ENCODE results near the gene LRRC1. TPM values are rescaled to one million over a fixed set of nuclear protein-coding genes. Genes with fewer than 3 reads are reported as not detected.

LRRC1 gene
- polyA plus RNA-seq, 4 donors, result 21.8 to 41.2 (median 35.4) TPM

DNA sequence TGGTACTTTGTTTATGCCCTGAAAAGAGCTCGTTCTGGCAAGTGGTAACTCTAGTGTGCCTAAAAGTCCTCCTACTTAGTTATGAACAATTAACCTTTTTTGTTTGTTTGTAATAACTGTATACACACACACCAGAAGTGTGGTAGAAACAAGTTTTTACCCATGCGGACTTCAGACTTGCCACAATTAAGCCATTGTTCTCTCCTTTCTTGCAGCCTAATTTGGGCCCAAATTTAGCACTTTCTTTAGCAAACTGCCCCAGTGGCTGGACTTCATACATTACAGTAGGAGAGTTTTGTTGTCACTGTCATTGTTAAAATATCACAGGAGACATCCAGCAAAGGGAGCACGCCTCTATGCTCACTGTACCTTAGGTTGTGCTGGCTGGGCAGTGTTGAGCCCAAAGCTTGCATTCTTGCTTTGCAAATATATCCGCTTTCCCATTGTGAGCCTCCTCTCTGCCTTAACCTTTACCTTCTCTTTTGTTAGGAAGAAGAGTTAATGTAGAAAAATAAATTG is 53.0 kb downstream of the LRRC1 start:
- Histone ChIP-seq H3K36me3 (ENCODE audit: control insufficient read depth in 3 of 3, insufficient read depth in 2 of 3, low read depth in 1 of 3, low read length in 3 of 3) (peaks cover 0 to 7% (median 0%) of the 10 kb centered on the region in 3 donors), H3K9me3 (ENCODE audit: control insufficient read depth in 2 of 2, insufficient read depth in 1 of 2, low read depth in 1 of 2, low read length in 1 of 2) (peaks cover 0 to 2% of the 10 kb centered on the region in 2 donors), H3K27ac (ENCODE audit: low read depth in 1 of 3, low read length in 2 of 3) (no peak overlapping the region), H3K4me1 (ENCODE audit: control insufficient read depth in 3 of 3, insufficient read depth in 2 of 3, low read depth in 1 of 3, low read length in 2 of 3) (no peaks in the 10 kb centered on the region), H3K27me3 (ENCODE audit: control insufficient read depth in 3 of 3, insufficient read depth in 3 of 3, low read length in 3 of 3) (no peaks in the 10 kb centered on the region), H3K4me3 (ENCODE audit: low read depth in 1 of 3, low read length in 3 of 3) (no peak overlapping the region)
- DNase-seq, result no peak
- no peak for FAIRE-seq
- WGBS, 3 donors, result 72 to 84% (median 82%) methylated on average over 4 of the region's 4 CpGs

DNA sequence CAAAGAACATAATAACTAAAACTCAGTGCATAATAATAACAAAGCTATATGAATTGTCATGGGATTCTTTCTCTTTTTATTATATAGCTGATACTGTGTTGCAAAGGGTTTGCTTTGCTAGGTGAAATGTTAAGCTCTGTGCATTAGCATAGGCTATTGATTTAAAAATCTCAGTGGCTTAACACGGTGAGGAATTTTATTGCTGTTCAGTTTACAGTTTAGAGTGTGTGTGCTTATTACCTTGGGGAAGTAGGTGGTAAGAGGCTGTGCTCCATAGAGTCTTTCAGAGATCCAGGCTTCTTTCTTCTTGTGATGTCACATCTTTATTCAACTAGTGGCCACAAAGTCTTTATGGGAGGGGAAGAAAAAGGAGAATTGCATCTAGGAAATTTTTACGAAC is 55.7 kb downstream of the LRRC1 start:
- 58 to 79% (median 72%) methylated on average over 2 of the region's 2 CpGs for WGBS, 3 donors

DNA sequence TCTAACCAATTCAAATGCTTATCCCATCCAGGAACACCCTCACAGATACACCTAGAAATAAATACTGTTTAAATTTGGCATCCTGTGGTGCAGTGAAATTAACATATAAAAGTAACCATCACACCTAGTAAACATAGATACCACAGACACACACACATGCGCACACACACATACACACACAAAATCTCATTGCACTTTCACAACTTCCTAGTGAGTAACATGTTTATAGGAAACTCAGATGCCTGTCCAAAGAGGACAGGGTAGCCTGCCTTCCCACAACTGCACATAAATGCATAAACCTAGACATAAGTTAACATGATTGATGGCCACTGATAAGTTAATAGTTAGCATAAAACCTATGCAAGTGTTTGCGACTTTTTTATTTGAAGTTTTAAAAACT is 56.8 kb downstream of the LRRC1 start:
- FAIRE-seq, result no peak
- DNase-seq, result no peak
- Histone ChIP-seq H3K27me3 (ENCODE audit: control insufficient read depth in 3 of 3, insufficient read depth in 3 of 3, low read length in 3 of 3) (no peaks in the 10 kb centered on the region), H3K27ac (ENCODE audit: low read depth in 1 of 3, low read length in 2 of 3) (no peak overlapping the region), H3K4me1 (ENCODE audit: control insufficient read depth in 3 of 3, insufficient read depth in 2 of 3, low read depth in 1 of 3, low read length in 2 of 3) (peaks cover 7 to 15% (median 10%) of the 10 kb centered on the region in 3 donors), H3K9me3 (ENCODE audit: control insufficient read depth in 2 of 2, insufficient read depth in 1 of 2, low read depth in 1 of 2, low read length in 1 of 2) (peaks cover 0 to 3% of the 10 kb centered on the region in 2 donors), H3K36me3 (ENCODE audit: control insufficient read depth in 3 of 3, insufficient read depth in 2 of 3, low read depth in 1 of 3, low read length in 3 of 3) (peaks cover 0 to 2% (median 0%) of the 10 kb centered on the region in 3 donors), H3K4me3 (ENCODE audit: low read depth in 1 of 3, low read length in 3 of 3) (no peak overlapping the region)
- WGBS, 3 donors, result 92 to 97% (median 94%) methylated on average over 2 of the region's 2 CpGs

More for the DNA sequence above, 55.7 kb downstream of the LRRC1 start:
- no peak overlapping the region for H3K4me3 ChIP-seq (ENCODE audit: low read depth in 1 of 3, low read length in 3 of 3)
- H3K4me1 ChIP-seq (ENCODE audit: control insufficient read depth in 3 of 3, insufficient read depth in 2 of 3, low read depth in 1 of 3, low read length in 2 of 3), result peaks cover 3 to 11% (median 7%) of the 10 kb centered on the region in 3 donors
- peaks cover 0 to 3% of the 10 kb centered on the region in 2 donors for H3K9me3 ChIP-seq (ENCODE audit: control insufficient read depth in 2 of 2, insufficient read depth in 1 of 2, low read depth in 1 of 2, low read length in 1 of 2)
- no peaks in the 10 kb centered on the region for H3K27me3 ChIP-seq (ENCODE audit: control insufficient read depth in 3 of 3, insufficient read depth in 3 of 3, low read length in 3 of 3)
- H3K27ac ChIP-seq (ENCODE audit: low read depth in 1 of 3, low read length in 2 of 3), result no peak overlapping the region
- DNase-seq (no peak), FAIRE-seq (no peak)
- H3K36me3 ChIP-seq (ENCODE audit: control insufficient read depth in 3 of 3, insufficient read depth in 2 of 3, low read depth in 1 of 3, low read length in 3 of 3), result peaks cover 0 to 4% (median 0%) of the 10 kb centered on the region in 3 donors

DNA sequence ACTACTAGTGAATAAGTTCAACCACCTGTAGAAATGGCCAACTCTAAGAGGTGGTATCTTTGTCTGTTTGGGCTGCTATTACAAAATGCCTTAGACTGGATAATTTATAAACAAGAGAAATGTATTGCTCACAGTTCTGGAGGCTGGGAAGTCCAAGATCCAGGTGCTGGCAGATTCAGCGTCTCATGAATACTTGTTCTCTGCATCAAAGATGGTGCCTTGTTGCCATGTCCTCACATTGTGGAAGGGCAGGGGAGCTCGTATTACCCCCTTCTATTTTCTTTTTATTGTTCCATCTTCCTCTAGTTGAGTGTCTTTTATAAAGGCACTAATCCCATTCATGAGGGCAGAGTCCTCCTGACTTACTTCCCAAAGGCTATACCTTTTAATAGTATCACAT is 58.0 kb downstream of the LRRC1 start:
- Histone ChIP-seq H3K36me3 (ENCODE audit: control insufficient read depth in 3 of 3, insufficient read depth in 2 of 3, low read depth in 1 of 3, low read length in 3 of 3) (peaks cover 0 to 2% (median 0%) of the 10 kb centered on the region in 3 donors), H3K4me3 (ENCODE audit: low read depth in 1 of 3, low read length in 3 of 3) (no peak overlapping the region), H3K27me3 (ENCODE audit: control insufficient read depth in 3 of 3, insufficient read depth in 3 of 3, low read length in 3 of 3) (no peaks in the 10 kb centered on the region), H3K4me1 (ENCODE audit: control insufficient read depth in 3 of 3, insufficient read depth in 2 of 3, low read depth in 1 of 3, low read length in 2 of 3) (peaks cover 7 to 17% (median 11%) of the 10 kb centered on the region in 3 donors), H3K9me3 (ENCODE audit: control insufficient read depth in 2 of 2, insufficient read depth in 1 of 2, low read depth in 1 of 2, low read length in 1 of 2) (peaks cover 0 to 3% of the 10 kb centered on the region in 2 donors), H3K27ac (ENCODE audit: low read depth in 1 of 3, low read length in 2 of 3) (no peak overlapping the region)
- WGBS, 3 donors, result 70 to 95% (median 83%) methylated on average over 2 of the region's 2 CpGs
- DNase-seq (no peak), FAIRE-seq (no peak)

DNA sequence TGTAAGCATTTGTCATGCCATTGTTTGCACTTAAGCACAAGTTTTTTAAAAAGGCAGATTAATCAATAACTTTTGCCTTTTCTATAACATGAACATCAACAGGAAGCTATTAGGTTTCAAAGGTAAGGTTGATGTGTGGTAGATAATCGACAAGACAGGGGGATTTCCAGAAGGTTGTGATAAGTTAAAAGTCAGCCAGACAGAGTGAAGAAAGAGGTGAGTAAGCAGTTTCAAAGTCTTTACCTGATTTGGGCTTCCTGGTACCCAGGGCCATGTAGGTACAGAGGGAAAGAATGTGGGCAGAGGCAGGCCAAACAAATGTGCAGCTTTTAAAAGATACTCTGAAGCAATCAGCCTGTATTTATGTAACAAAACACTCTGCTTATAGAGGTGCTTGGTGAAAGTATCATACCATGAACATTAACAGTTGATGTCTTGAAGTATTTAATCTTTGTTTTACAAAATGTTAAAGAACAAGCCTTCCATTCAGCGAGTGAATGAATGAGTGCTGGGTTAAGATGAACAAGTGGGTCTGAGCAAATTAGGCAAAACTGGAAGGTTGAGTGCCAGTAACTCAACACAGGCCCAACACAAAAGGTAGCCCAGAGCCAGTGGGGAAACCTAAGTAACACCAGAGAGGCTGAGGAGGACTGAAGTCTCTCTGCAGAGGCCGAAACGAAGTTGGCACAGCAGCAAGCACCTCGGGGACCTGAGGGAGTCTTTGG is 60.2 kb downstream of the LRRC1 start:
- H3K9me3 ChIP-seq (ENCODE audit: control insufficient read depth in 2 of 2, insufficient read depth in 1 of 2, low read depth in 1 of 2, low read length in 1 of 2), result peaks cover 0 to 3% of the 10 kb centered on the region in 2 donors
- no peak for FAIRE-seq
- no peak overlapping the region for H3K4me3 ChIP-seq (ENCODE audit: low read depth in 1 of 3, low read length in 3 of 3)
- H3K4me1 ChIP-seq (ENCODE audit: control insufficient read depth in 3 of 3, insufficient read depth in 2 of 3, low read depth in 1 of 3, low read length in 2 of 3), result peaks cover 7 to 17% (median 12%) of the 10 kb centered on the region in 3 donors
- DNase-seq, result peak; percentile 74 to 91
- H3K36me3 ChIP-seq (ENCODE audit: control insufficient read depth in 3 of 3, insufficient read depth in 2 of 3, low read depth in 1 of 3, low read length in 3 of 3), result no peaks in the 10 kb centered on the region
- 55 to 63% (median 60%) methylated on average over 5 of the region's 5 CpGs for WGBS, 3 donors
- no peaks in the 10 kb centered on the region for H3K27me3 ChIP-seq (ENCODE audit: control insufficient read depth in 3 of 3, insufficient read depth in 3 of 3, low read length in 3 of 3)
- H3K27ac ChIP-seq (ENCODE audit: low read depth in 1 of 3, low read length in 2 of 3), result peak overlapping the region in 2 of 3 donors; percentile 16 to 38

DNA sequence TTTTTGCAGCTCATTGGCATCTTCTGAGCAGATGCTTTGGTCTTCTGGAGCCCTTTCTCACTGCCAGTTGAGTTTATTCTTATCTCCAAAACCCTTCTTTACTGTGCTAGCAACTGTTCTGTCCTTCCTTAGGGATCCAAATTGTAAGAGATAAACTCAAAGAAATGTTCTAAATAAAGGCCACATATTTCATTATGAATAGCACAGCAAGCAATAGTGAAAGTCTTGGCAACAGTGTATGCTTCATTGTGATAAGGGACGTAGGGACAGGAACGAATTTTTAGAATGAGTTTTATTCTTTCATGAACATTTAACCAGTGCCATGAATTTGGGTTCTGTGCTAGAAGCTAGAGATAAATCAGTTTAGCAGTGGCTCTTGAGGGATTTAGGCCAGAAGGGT is 61.1 kb downstream of the LRRC1 start:
- Histone ChIP-seq H3K27me3 (ENCODE audit: control insufficient read depth in 3 of 3, insufficient read depth in 3 of 3, low read length in 3 of 3) (no peaks in the 10 kb centered on the region), H3K36me3 (ENCODE audit: control insufficient read depth in 3 of 3, insufficient read depth in 2 of 3, low read depth in 1 of 3, low read length in 3 of 3) (no peaks in the 10 kb centered on the region), H3K9me3 (ENCODE audit: control insufficient read depth in 2 of 2, insufficient read depth in 1 of 2, low read depth in 1 of 2, low read length in 1 of 2) (peaks cover 0 to 3% of the 10 kb centered on the region in 2 donors), H3K27ac (ENCODE audit: low read depth in 1 of 3, low read length in 2 of 3) (peak overlapping the region in 1 of 3 donors; percentile 38), H3K4me3 (ENCODE audit: low read depth in 1 of 3, low read length in 3 of 3) (no peak overlapping the region), H3K4me1 (ENCODE audit: control insufficient read depth in 3 of 3, insufficient read depth in 2 of 3, low read depth in 1 of 3, low read length in 2 of 3) (peaks cover 7 to 17% (median 12%) of the 10 kb centered on the region in 3 donors)
- 51 to 61% (median 55%) methylated on average over 2 of the region's 2 CpGs for WGBS, 3 donors
- no peak for FAIRE-seq
- no peak for DNase-seq

DNA sequence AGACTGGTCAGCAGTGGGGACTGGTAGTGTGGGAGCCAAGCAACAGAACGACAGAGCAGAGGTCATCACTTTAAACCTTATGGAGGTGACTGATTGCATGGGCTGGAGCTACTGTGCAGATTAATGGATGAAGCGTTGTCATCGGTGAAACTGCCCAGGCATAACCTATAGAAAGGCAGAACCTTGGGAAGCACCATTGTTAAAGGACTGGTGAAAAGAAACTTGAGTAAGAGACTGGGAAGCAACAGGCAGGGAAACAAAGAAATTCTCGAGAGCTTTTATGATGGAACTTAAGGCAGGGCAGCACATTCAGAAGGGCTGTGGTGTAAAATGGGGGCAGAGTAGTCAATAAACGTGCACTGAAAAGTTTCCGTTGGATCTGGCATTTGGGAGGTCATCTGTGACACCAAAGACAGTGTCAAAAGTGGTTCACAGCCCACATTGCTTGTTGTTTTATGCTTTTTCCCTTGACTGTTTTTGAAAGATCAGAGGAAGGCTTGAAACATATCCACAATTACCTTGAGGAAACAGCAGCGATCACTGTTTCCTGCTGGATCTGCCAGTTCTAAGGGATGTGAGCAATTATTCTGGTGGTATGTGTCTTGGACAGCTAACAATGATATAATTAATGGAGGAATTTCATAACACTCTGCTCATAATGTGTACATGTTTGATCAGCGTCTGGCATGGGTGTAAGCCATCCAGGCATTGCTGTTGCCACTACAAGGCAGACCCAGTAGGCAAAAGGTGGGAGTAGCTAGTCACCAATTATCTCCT is 62.7 kb downstream of the LRRC1 start:
- Histone ChIP-seq H3K27me3 (ENCODE audit: control insufficient read depth in 3 of 3, insufficient read depth in 3 of 3, low read length in 3 of 3) (no peaks in the 10 kb centered on the region), H3K9me3 (ENCODE audit: control insufficient read depth in 2 of 2, insufficient read depth in 1 of 2, low read depth in 1 of 2, low read length in 1 of 2) (peaks cover 0 to 3% of the 10 kb centered on the region in 2 donors), H3K4me1 (ENCODE audit: control insufficient read depth in 3 of 3, insufficient read depth in 2 of 3, low read depth in 1 of 3, low read length in 2 of 3) (peaks cover 7 to 26% (median 14%) of the 10 kb centered on the region in 3 donors), H3K27ac (ENCODE audit: low read depth in 1 of 3, low read length in 2 of 3) (no peak overlapping the region), H3K36me3 (ENCODE audit: control insufficient read depth in 3 of 3, insufficient read depth in 2 of 3, low read depth in 1 of 3, low read length in 3 of 3) (no peaks in the 10 kb centered on the region), H3K4me3 (ENCODE audit: low read depth in 1 of 3, low read length in 3 of 3) (no peak overlapping the region)
- no peak for FAIRE-seq
- 73 to 77% (median 76%) methylated on average over 8 of the region's 8 CpGs for WGBS, 3 donors
- DNase-seq, result no peak

DNA sequence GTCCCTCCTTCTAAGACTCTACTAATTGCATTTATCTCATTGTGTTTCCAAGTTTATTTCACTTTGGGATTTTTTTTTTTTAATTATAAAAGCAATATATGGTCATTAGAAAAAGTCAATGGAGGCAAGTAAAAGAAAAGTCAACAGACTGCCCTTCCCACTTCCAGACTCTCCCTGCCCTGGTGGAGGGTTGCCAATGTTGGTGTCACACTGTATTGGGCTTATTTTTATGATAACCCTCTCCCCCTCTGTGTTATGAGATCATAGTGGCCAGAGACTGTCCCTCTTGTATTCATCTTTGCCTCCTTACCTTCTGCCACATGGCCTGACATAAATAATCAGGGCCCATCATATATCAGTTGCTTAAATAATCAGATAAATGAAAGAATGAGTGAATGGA is 63.4 kb downstream of the LRRC1 start:
- DNase-seq, result no peak
- H3K9me3 ChIP-seq (ENCODE audit: control insufficient read depth in 2 of 2, insufficient read depth in 1 of 2, low read depth in 1 of 2, low read length in 1 of 2), result no peaks in the 10 kb centered on the region
- H3K4me3 ChIP-seq (ENCODE audit: low read depth in 1 of 3, low read length in 3 of 3), result no peak overlapping the region
- no peak for FAIRE-seq
- no peaks in the 10 kb centered on the region for H3K27me3 ChIP-seq (ENCODE audit: control insufficient read depth in 3 of 3, insufficient read depth in 3 of 3, low read length in 3 of 3)
- H3K27ac ChIP-seq (ENCODE audit: low read depth in 1 of 3, low read length in 2 of 3), result no peak overlapping the region
- peaks cover 7 to 26% (median 15%) of the 10 kb centered on the region in 3 donors for H3K4me1 ChIP-seq (ENCODE audit: control insufficient read depth in 3 of 3, insufficient read depth in 2 of 3, low read depth in 1 of 3, low read length in 2 of 3)
- H3K36me3 ChIP-seq (ENCODE audit: control insufficient read depth in 3 of 3, insufficient read depth in 2 of 3, low read depth in 1 of 3, low read length in 3 of 3), result no peaks in the 10 kb centered on the region

Measured in small intestine (tissue), 7 donors.